Hepatocyte (in vitro differentiated cells): ENCODE results near the gene CBX2. TPM values are rescaled to one million over a fixed set of nuclear protein-coding genes. Genes with fewer than 3 reads are reported as not detected.

Experiments used
- DNase-seq: peaks from one replicate; pipeline ENCODE4 v3.0.0-alpha.2; 2016; ENCODE audit warnings: low spot score
- H2AFZ ChIP-seq: fragments of 200-600 bp; sonication (generic); 2 replicates; pipeline ENCODE4 v1.6.0; 2016; ENCODE audit warnings: antibody characterized with exemption, mild to moderate bottlenecking
- H3K27ac ChIP-seq: fragments of 200-600 bp; sonication (generic); 2 replicates; pipeline ENCODE4 v1.5.1; 2016; ENCODE audit warnings: mild to moderate bottlenecking
- H3K27me3 ChIP-seq: fragments of 200-600 bp; sonication (generic); 2 replicates; pipeline ENCODE4 v1.6.1; 2016
- H3K36me3 ChIP-seq: fragments of 200-600 bp; sonication (generic); replicated peaks from 2 replicates; pipeline ENCODE4 v1.5.1; 2016; ENCODE audit warnings: low read depth; ENCODE audit not compliant: insufficient read depth
- H3K4me1 ChIP-seq: fragments of 200-600 bp; sonication (generic); 2 replicates; pipeline ENCODE4 v1.5.1; 2016; ENCODE audit warnings: mild to moderate bottlenecking, moderate library complexity; ENCODE audit not compliant: insufficient read depth
- H3K4me2 ChIP-seq: fragments of 200-600 bp; sonication (generic); 2 replicates; pipeline ENCODE4 v1.6.0; 2016
- H3K4me3 ChIP-seq: fragments of 200-600 bp; sonication (generic); 2 replicates; pipeline ENCODE4 v1.5.1; 2016; ENCODE audit warnings: mild to moderate bottlenecking
- H3K79me2 ChIP-seq: fragments of 200-600 bp; sonication (generic); 2 replicates; pipeline ENCODE4 v1.6.0; 2017; ENCODE audit warnings: mild to moderate bottlenecking
- H3K9me2 ChIP-seq: fragments of 200-600 bp; sonication (generic); replicated peaks from 2 replicates; pipeline ENCODE4 v1.6.0; 2017; ENCODE audit warnings: mild to moderate bottlenecking; ENCODE audit not compliant: insufficient read depth
- H3K9me3 ChIP-seq: fragments of 200-600 bp; sonication (generic); 2 replicates; pipeline ENCODE4 v1.5.1; 2016; ENCODE audit warnings: low read depth, mild to moderate bottlenecking
- H4K20me1 ChIP-seq: fragments of 200-600 bp; sonication (generic); 2 replicates; pipeline ENCODE4 v1.6.0; 2016; ENCODE audit warnings: mild to moderate bottlenecking; ENCODE audit not compliant: insufficient read depth, poor library complexity, severe bottlenecking
- CTCF ChIP-seq: fragments of 200-600 bp; sonication (generic); IDR thresholded peaks from 2 replicates; pipeline ENCODE4 v1.5.1; 2016; ENCODE audit warnings: antibody characterized with exemption, mild to moderate bottlenecking; ENCODE audit not compliant: poor library complexity
- EZH2 ChIP-seq: fragments of 200-600 bp; sonication (generic); IDR thresholded peaks from 2 replicates; pipeline ENCODE4 v1.6.1; 2016; ENCODE audit warnings: antibody characterized with exemption, mild to moderate bottlenecking, borderline replicate concordance
- EZH2phosphoT487 ChIP-seq: fragments of 200-600 bp; sonication (generic); IDR thresholded peaks from one replicate; pipeline ENCODE4 v1.6.1; 2018; ENCODE audit warnings: antibody characterized with exemption, mild to moderate bottlenecking, low read depth, moderate library complexity; ENCODE audit not compliant: unreplicated experiment, severe bottlenecking
- WGBS: methylation state at CpG from one replicate; pipeline ENCODE4 v1.1.6; 2016; ENCODE audit warnings: low lambda C conversion rate; ENCODE audit errors: missing lambda C conversion rate; 5-methylcytosine and 5-hydroxymethylcytosine counted together
- polyA plus RNA-seq: library from polyadenylated mRNA; unstranded; fragments of >200 nt; fragmentation: Nextera tagmentation; extraction: Ambion mirVana; gene quantifications from 2 replicates; pipeline ENCODE4 v1.2.1, GENCODE V29; 2016
- total RNA-seq: library from RNA; depleted of rRNA; stranded (reverse); fragments of >200 nt; gene quantifications from 2 replicates; pipeline ENCODE4 v1.2.3, GENCODE V29; 2014

CBX2 gene
- total and polyA plus RNA-seq, 2 experiments from 2014 or later: 11.6 to 16.3 TPM

GRCh38 chr17:79835470-79835899 lies 57.5 kb downstream of the CBX2 start:
- DNase-seq: peak; percentile 31
- WGBS: 85% methylated on average over 6 of the region's 13 CpGs
- H3K36me3 ChIP-seq: no peaks in the 10 kb centered on the region
- H4K20me1 ChIP-seq: peaks cover 66% of the 10 kb centered on the region
- no peak overlapping the region for H3K4me3 ChIP-seq
- no peak overlapping the region for H2AFZ ChIP-seq
- H3K27ac ChIP-seq: no peak overlapping the region
- H3K9me3 ChIP-seq: no peaks in the 10 kb centered on the region
- peaks cover 43% of the 10 kb centered on the region for H3K79me2 ChIP-seq
- H3K27me3 ChIP-seq: peaks cover 8% of the 10 kb centered on the region
- no peaks in the 10 kb centered on the region for H3K9me2 ChIP-seq
- peaks cover 46% of the 10 kb centered on the region for H3K4me1 ChIP-seq
- TF ChIP-seq EZH2: no peak
- H3K4me2 ChIP-seq: peak overlapping the region; percentile 97

GRCh38 chr17:79835953-79836509 lies 58.1 kb downstream of the CBX2 start:
- peaks cover 13% of the 10 kb centered on the region for H3K27me3 ChIP-seq
- H4K20me1 ChIP-seq: peaks cover 66% of the 10 kb centered on the region
- H3K4me3 ChIP-seq: peak overlapping the region; percentile 39
- WGBS: 33% methylated on average over 18 of the region's 24 CpGs
- no peak overlapping the region for H2AFZ ChIP-seq
- DNase-seq: peak; percentile 89
- peak overlapping the region; percentile 97 for H3K4me2 ChIP-seq
- H3K9me2 ChIP-seq: no peaks in the 10 kb centered on the region
- H3K27ac ChIP-seq: peak overlapping the region; percentile 32
- peaks cover 43% of the 10 kb centered on the region for H3K79me2 ChIP-seq
- H3K36me3 ChIP-seq: no peaks in the 10 kb centered on the region
- TF ChIP-seq EZH2: no peak
- no peak for TF ChIP-seq EZH2phosphoT487
- TF ChIP-seq CTCF: no peak
- peaks cover 52% of the 10 kb centered on the region for H3K4me1 ChIP-seq
- no peaks in the 10 kb centered on the region for H3K9me3 ChIP-seq

- peaks cover 66% of the 10 kb centered on the region for H4K20me1 ChIP-seq
- peaks cover 57% of the 10 kb centered on the region for H3K4me1 ChIP-seq
- peak; percentile 46 for DNase-seq
- H3K36me3 ChIP-seq: no peaks in the 10 kb centered on the region
- TF ChIP-seq CTCF: no peak
- H3K4me3 ChIP-seq: peak overlapping the region; percentile 39
- H3K27me3 ChIP-seq: peaks cover 18% of the 10 kb centered on the region
- H3K9me3 ChIP-seq: no peaks in the 10 kb centered on the region
- H3K79me2 ChIP-seq: peaks cover 43% of the 10 kb centered on the region
- no peaks in the 10 kb centered on the region for H3K9me2 ChIP-seq
- H3K4me2 ChIP-seq: peak overlapping the region; percentile 97
- 20% methylated on average over 18 of the region's 18 CpGs for WGBS
- H2AFZ ChIP-seq: no peak overlapping the region
- H3K27ac ChIP-seq: peak overlapping the region; percentile 32
Measured at GRCh38 chr17:79836510-79836971, 58.6 kb downstream of the CBX2 start.

GRCh38 chr17:79836972-79837887 lies 59.3 kb downstream of the CBX2 start:
- TF ChIP-seq EZH2phosphoT487 (no peak), CTCF (no peak), EZH2 (no peak)
- peaks cover 62% of the 10 kb centered on the region for H4K20me1 ChIP-seq

More at GRCh38 chr17:79836972-79837887, 59.3 kb downstream of the CBX2 start:
- 15% methylated on average over 29 of the region's 41 CpGs for WGBS
- H3K27me3 ChIP-seq: peaks cover 25% of the 10 kb centered on the region
- no peak overlapping the region for H2AFZ ChIP-seq
- H3K4me2 ChIP-seq: peak overlapping the region; percentile 97
- H3K9me3 ChIP-seq: no peaks in the 10 kb centered on the region
- no peaks in the 10 kb centered on the region for H3K9me2 ChIP-seq
- no peaks in the 10 kb centered on the region for H3K36me3 ChIP-seq
- peaks cover 43% of the 10 kb centered on the region for H3K79me2 ChIP-seq
- H3K27ac ChIP-seq: peak overlapping the region; percentile 99
- DNase-seq: peak; percentile 89
- H3K4me1 ChIP-seq: peaks cover 57% of the 10 kb centered on the region
- H3K4me3 ChIP-seq: peak overlapping the region; percentile 85
